Upper lobe of right lung (tissue), 1 donor: ENCODE results near the gene MEIOB. TPM values are rescaled to one million over a fixed set of nuclear protein-coding genes. Genes with fewer than 3 reads are reported as not detected.
"Not testable (repeated sequence)": the region's sequence is repeated elsewhere in the genome, so short reads cannot be mapped to it uniquely, and the experiment has no call there.

Source experiments
- ATAC-seq: fragments of 200-7000 bp; cut with Tn5 transposase; one replicate; pipeline ENCODE4 v1.9.1; 2020; ENCODE audit warnings: mild to moderate bottlenecking, moderate library complexity
- DNase-seq: peaks from one replicate; pipeline ENCODE4 v3.0.0-alpha.2; 2020
- H3K27ac ChIP-seq: fragments of 200-600 bp; one replicate; pipeline ENCODE4 v1.8.0; 2022
- H3K27me3 ChIP-seq: fragments of 200-600 bp; one replicate; pipeline ENCODE4 v1.8.0; 2022; ENCODE audit warnings: mild to moderate bottlenecking
- H3K36me3 ChIP-seq: fragments of 200-600 bp; one replicate; pipeline ENCODE4 v1.8.0; 2022
- H3K4me1 ChIP-seq: fragments of 200-600 bp; one replicate; pipeline ENCODE4 v1.8.0; 2022
- H3K4me3 ChIP-seq: fragments of 200-600 bp; one replicate; pipeline ENCODE4 v1.8.0; 2022; ENCODE audit warnings: mild to moderate bottlenecking
- H3K9me3 ChIP-seq: fragments of 200-600 bp; one replicate; pipeline ENCODE4 v1.8.0; 2022
- intact Hi-C: fragments of 100-400 bp; cut with DNase I; formaldehyde crosslinking; loops from one replicate; pipeline ENCODE4 v1.11.0; 2022
- total RNA-seq: library from RNA; stranded (reverse); fragmentation: NEBNext Ultra II Directional; extraction: Animal tissue kit (Norgen Biotek cat#: 25700); gene quantifications from one replicate; pipeline ENCODE4 v1.2.1, GENCODE V29; 2021
- TF ChIP-seq, protein P1 (sequence below): fragments of 200-600 bp; IDR thresholded peaks from one replicate; pipeline ENCODE4 v1.8.0; 2022; ENCODE audit warnings: antibody characterized with exemption
- donor health status: DM: no; HTN: yes; CAD: no; lungs with severe emphysema.

The MEIOB gene
- total RNA-seq, 1 donor from 2014 or later, result not detected

DNA sequence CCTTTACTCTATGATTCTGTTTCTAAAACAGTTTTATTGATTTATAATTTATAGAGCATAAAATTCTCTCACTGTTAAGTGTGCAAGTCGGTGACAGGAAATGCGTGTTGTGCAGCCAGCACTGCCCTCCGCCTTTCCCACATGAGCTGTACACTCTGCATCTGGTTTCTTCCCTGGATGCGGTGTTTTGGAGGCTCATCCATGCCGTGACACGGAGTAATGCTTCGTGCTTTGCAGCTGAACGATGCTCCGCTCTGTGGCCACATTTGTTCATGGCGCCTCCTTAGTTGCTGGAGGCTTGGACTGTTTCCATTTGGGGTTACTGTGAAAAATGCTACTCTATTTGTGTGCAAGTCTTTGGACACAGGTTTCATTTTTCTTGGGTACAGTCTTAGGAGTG is 71.3 kb downstream of the MEIOB start:
- H3K27me3 ChIP-seq, result no peaks in the 10 kb centered on the region
- intact Hi-C loops, result no loop called here
- no peak overlapping the region for H3K27ac ChIP-seq
- DNase-seq, result no peak
- no peaks in the 10 kb centered on the region for H3K4me1 ChIP-seq
- no peaks in the 10 kb centered on the region for H3K9me3 ChIP-seq
- no peak for ATAC-seq
- H3K36me3 ChIP-seq, result no peaks in the 10 kb centered on the region
- TF ChIP-seq, protein P1, sequence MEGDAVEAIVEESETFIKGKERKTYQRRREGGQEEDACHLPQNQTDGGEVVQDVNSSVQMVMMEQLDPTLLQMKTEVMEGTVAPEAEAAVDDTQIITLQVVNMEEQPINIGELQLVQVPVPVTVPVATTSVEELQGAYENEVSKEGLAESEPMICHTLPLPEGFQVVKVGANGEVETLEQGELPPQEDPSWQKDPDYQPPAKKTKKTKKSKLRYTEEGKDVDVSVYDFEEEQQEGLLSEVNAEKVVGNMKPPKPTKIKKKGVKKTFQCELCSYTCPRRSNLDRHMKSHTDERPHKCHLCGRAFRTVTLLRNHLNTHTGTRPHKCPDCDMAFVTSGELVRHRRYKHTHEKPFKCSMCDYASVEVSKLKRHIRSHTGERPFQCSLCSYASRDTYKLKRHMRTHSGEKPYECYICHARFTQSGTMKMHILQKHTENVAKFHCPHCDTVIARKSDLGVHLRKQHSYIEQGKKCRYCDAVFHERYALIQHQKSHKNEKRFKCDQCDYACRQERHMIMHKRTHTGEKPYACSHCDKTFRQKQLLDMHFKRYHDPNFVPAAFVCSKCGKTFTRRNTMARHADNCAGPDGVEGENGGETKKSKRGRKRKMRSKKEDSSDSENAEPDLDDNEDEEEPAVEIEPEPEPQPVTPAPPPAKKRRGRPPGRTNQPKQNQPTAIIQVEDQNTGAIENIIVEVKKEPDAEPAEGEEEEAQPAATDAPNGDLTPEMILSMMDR, result no peak
- H3K4me3 ChIP-seq, result no peak overlapping the region

DNA sequence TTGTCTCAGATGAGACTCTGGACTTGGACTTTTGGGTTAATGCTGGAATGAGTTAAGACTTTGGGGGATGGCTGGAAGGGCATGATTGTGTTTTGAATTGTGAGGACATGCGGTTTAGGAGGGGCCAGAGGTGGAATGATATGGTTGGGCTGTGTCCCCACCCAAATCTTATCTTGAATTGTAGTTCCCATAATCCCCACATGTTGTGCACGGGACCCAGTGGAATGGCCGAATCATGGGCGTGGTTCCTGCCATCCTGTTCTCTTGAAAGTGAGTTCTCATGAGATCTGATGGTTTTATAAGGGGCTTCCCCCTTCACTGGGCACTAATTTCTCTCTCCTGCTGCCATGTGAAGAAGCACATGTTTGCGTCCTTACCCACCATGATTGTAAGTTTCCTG is 72.7 kb downstream of the MEIOB start:
- H3K36me3 ChIP-seq, ATAC-seq, H3K9me3 ChIP-seq, H3K4me3 ChIP-seq, H3K27ac ChIP-seq, DNase-seq, H3K4me1 ChIP-seq, intact Hi-C loops, H3K27me3 ChIP-seq: not testable (repeated sequence)

DNA sequence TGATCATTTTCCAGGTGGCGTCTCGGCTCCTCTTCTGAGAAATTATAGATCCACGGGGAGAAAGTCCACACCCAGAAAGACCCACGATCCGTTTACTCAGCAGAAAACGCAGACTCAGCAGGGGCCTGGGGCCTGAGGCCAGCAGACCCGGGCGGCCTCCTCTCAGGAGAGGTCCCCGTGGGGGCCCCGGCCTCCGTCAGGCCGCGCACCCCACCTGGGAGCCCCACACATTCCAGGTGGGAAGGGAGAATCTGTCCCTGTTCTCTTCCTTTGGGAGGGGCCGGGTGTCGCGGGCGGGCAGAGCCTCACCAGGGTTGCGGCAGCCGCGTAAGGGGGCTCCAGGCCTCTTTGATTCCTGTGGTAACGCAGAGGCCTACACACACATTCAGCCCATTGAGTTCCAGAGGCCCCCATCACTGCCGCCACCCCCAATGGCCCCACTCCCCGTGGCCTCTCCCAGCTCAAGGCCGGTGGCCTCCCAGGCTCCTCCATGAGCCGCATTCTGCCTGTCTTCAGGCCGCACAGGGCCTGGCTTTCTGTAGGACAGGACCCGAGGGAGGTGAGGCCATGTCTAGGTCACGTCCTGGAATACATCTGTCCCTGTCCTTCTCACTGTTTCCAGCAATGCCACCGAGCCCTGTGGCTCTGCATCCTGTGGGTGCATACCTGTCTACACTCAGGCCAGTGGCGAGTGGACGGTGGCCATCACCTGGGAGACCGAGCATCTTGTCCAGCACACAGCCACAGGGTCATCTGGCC is 76.9 kb downstream of the MEIOB start:
- no peak for ATAC-seq
- Histone ChIP-seq H3K27me3 (no peaks in the 10 kb centered on the region), H3K36me3 (no peaks in the 10 kb centered on the region), H3K4me1 (no peaks in the 10 kb centered on the region), H3K9me3 (no peaks in the 10 kb centered on the region), H3K27ac (peak overlapping the region; percentile 51), H3K4me3 (no peak overlapping the region)
- DNase-seq, result no peak
- intact Hi-C loops, result no loop called here
- TF ChIP-seq, protein P1, result no peak

DNA sequence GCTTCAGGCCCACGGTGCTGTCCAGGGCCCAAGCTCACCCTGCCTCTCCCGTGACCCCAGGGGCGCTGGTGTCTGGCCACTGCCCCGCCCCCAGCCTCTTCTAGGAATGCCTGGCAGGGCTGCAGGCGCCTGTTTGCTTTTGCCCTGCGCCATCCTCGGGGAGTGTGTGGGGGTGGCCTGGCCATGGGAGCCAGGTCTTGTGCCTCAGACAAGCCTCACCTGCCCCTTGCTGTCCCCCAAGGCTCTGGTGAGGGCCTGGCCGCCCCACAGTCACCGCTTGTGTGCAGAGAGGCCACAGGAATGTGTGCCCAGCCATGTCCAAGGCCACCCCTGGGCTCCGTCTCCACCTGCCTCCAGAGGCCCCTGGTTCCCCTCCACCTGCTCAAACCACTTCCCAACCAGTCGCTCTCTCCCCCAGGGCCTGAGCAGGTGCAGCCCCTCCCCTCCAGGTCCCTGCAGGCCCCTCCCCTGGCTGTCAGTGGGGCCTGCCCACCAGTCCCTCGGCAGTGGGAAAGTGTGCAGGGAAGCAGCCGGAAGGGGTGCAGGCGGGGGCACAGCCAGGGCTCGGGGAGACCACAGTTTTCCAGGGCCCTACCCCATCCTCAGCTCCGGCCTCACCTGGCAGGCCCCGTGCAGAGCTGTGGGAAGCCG is 77.6 kb downstream of the MEIOB start:
- peak; percentile 79 for ATAC-seq
- H3K27ac ChIP-seq, result peak overlapping the region; percentile 51

DNA sequence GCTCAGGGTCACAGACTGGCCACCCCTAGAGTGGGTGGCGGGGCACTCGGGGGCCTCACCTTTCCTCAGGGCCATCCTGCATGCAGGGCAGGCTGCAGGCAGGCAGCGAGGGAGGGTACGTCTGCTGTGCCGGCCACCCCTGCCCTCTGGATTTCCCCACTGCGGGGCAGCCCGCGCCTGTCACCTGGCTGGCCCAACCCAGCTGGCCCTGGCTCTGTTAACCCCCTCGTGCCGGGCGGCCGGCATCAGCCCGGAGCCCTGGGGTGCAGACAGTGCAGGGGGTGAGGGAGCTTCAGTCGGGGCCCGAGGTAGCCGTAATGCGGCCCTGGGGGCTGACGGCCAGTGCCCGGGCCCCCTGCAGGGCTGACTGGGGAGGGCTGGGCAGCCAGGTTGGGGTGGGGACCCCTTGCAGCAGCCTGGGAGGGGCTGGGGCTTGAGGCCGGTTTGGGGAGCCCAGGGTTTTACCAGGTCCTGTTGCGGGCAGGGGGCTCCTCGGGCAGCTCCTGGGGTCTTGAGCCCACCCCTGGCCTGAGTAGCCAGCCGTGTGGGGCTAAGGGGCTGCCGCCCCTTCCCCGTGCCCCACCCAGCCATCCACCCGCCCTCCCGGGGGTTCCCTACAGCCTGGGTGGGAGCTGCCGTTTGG is 78.3 kb downstream of the MEIOB start, which contains the start of gene IGFALS:
Gene IGFALS, minus strand, starts transcription at position 128 of the 643 bp plus-strand sequence. Its CDS starts 53 bp downstream, at position 75.
- H3K27me3 ChIP-seq, result no peaks in the 10 kb centered on the region
- peak within 1 kb of the TSS; percentile 51 for H3K27ac ChIP-seq
- ATAC-seq (peak; percentile 74), DNase-seq (peak; percentile 74)
- peak within 1 kb of the TSS; percentile 29 for H3K4me3 ChIP-seq
- peaks cover 8% of the 10 kb centered on the region for H3K36me3 ChIP-seq
- intact Hi-C loops, result no loop called here
- no peaks in the 10 kb centered on the region for H3K9me3 ChIP-seq
- TF ChIP-seq, protein P1, result no peak
- no peaks in the 10 kb centered on the region for H3K4me1 ChIP-seq

More for the DNA sequence above, 77.6 kb downstream of the MEIOB start:
- TF ChIP-seq, protein P1, result no peak
- intact Hi-C loops, result no loop called here
- peaks cover 2% of the 10 kb centered on the region for H3K36me3 ChIP-seq
- DNase-seq, result peak; percentile 82
- H3K4me1 ChIP-seq, result no peaks in the 10 kb centered on the region
- H3K4me3 ChIP-seq, result peak overlapping the region; percentile 29
- H3K27me3 ChIP-seq, result no peaks in the 10 kb centered on the region
- H3K9me3 ChIP-seq, result no peaks in the 10 kb centered on the region
